HG02642 (cell line): ENCODE data around the gene DCST2.
"Not testable (repeated sequence)": the region's sequence is repeated elsewhere in the genome, so short reads cannot be mapped to it uniquely, and the experiment has no call there.

ENCODE experiments used
- ATAC-seq: cut with Tn5 transposase; IDR thresholded peaks from one replicate; pipeline ENCODE4 v1.9.1; 2021; ENCODE audit warnings: mild to moderate bottlenecking; ENCODE audit not compliant: unreplicated experiment, poor library complexity

Gene DCST2

GRCh38 chr1:154987326-154987725 lies 46.3 kb downstream of the DCST2 start:
- ATAC-seq = no peak

- not testable (repeated sequence) for ATAC-seq
Measured at GRCh38 chr1:154986736-154987135, 46.8 kb downstream of the DCST2 start.

- ATAC-seq = no peak
Measured at GRCh38 chr1:154983776-154984466, 49.7 kb downstream of the DCST2 start.

- peak; percentile 99 for ATAC-seq
Measured at GRCh38 chr1:154982897-154983648, 50.5 kb downstream of the DCST2 start, which contains the start of gene FLAD1. FLAD1 (plus strand) TSS chr1:154983344; CDS start chr1:154983695, 351 bp downstream.

- no peak for ATAC-seq
Measured at GRCh38 chr1:154982341-154982740, 51.2 kb downstream of the DCST2 start.

- no peak for ATAC-seq
Measured at GRCh38 chr1:154978360-154978759, 55.2 kb downstream of the DCST2 start.

GRCh38 chr1:154977762-154978161 lies 55.8 kb downstream of the DCST2 start:
- ATAC-seq = not testable (repeated sequence)

- no peak for ATAC-seq
Measured at GRCh38 chr1:154975409-154976059, 58.0 kb downstream of the DCST2 start.

- ATAC-seq = peak; percentile 53
Measured at GRCh38 chr1:154974808-154975408, 58.7 kb downstream of the DCST2 start.

GRCh38 chr1:154974102-154974807 lies 59.3 kb downstream of the DCST2 start, which contains the start of gene CKS1B:
CKS1B (plus strand) TSS chr1:154974681; CDS start chr1:154974746, 65 bp downstream.
- ATAC-seq = peak; percentile 78

GRCh38 chr1:154973344-154974101 lies 60.1 kb downstream of the DCST2 start:
- peak; percentile 14 for ATAC-seq

- no peak for ATAC-seq
Measured at GRCh38 chr1:154972517-154973343, 60.9 kb downstream of the DCST2 start.

- ATAC-seq = no peak
Measured at GRCh38 chr1:154972213-154972516, 61.4 kb downstream of the DCST2 start.

GRCh38 chr1:154971341-154971998 lies 62.1 kb downstream of the DCST2 start:
- ATAC-seq = no peak

GRCh38 chr1:154970631-154971340 lies 62.8 kb downstream of the DCST2 start, which contains the start of gene SHC1:
SHC1 (minus strand) TSS chr1:154970747; CDS start chr1:154970526, 221 bp downstream.
- no peak for ATAC-seq

- ATAC-seq = no peak
Measured at GRCh38 chr1:154969860-154970452, 63.6 kb downstream of the DCST2 start.

- ATAC-seq = no peak
Measured at GRCh38 chr1:154969246-154969645, 64.3 kb downstream of the DCST2 start.
